ENCODE data around the gene GMPPA.

GMPPA gene

GRCh38 chr2:219486380-219486959, 12.2 kb upstream of the GMPPA start:
- TF ChIP-seq TSHZ2 (CRISPR knock-in tag; IDR thresholded peaks at IDR 0.05) (no peak), ZNF565 (CRISPR knock-in tag; conservative IDR thresholded peaks at IDR 0.05; ENCODE audit: low read depth) (no peak), ESRRG (CRISPR knock-in tag; IDR thresholded peaks at IDR 0.05) (no peak), CREB5 (CRISPR knock-in tag; IDR thresholded peaks at IDR 0.05; ENCODE audit: low read depth) (no peak), TOX (CRISPR knock-in tag; IDR thresholded peaks at IDR 0.05; ENCODE audit: borderline replicate concordance) (no peak), TCF4 (CRISPR knock-in tag; IDR thresholded peaks at IDR 0.05; ENCODE audit: borderline replicate concordance) (no peak)
- ATAC-seq = no peak

GRCh38 chr2:219488149-219488843, 10.4 kb upstream of the GMPPA start:
- no peak for TF ChIP-seq CREB5 (CRISPR knock-in tag; IDR thresholded peaks at IDR 0.05; ENCODE audit: low read depth)
- no peak for TF ChIP-seq ZNF8 (CRISPR knock-in tag; IDR thresholded peaks at IDR 0.05)
- no peak for TF ChIP-seq ARNTL (CRISPR knock-in tag; IDR thresholded peaks at IDR 0.05; ENCODE audit: borderline replicate concordance, low read depth)
- TF ChIP-seq POU6F1 (CRISPR knock-in tag; IDR thresholded peaks at IDR 0.05; ENCODE audit: borderline replicate concordance, low read depth) = no peak
- TF ChIP-seq CSRNP3 (CRISPR knock-in tag; IDR thresholded peaks at IDR 0.05) = no peak
- no peak for TF ChIP-seq BACH2 (CRISPR knock-in tag; IDR thresholded peaks at IDR 0.05; ENCODE audit: borderline replicate concordance)
- no peak for TF ChIP-seq PPARA (CRISPR knock-in tag; IDR thresholded peaks at IDR 0.05; ENCODE audit: borderline replicate concordance)
- no peak for TF ChIP-seq ISL1 (CRISPR knock-in tag; IDR thresholded peaks at IDR 0.05)
- no peak for TF ChIP-seq ZFP3 (CRISPR knock-in tag; IDR thresholded peaks at IDR 0.05)
- TF ChIP-seq ESRRG (CRISPR knock-in tag; IDR thresholded peaks at IDR 0.05) = no peak
- no peak for TF ChIP-seq PATZ1 (CRISPR knock-in tag; IDR thresholded peaks at IDR 0.05; ENCODE audit: borderline replicate concordance)
- TF ChIP-seq OSR1 (CRISPR knock-in tag; IDR thresholded peaks at IDR 0.05) = no peak
- ATAC-seq = no peak

- no peak for TF ChIP-seq PPARA (CRISPR knock-in tag; IDR thresholded peaks at IDR 0.05; ENCODE audit: borderline replicate concordance)
- no peak for TF ChIP-seq PATZ1 (CRISPR knock-in tag; IDR thresholded peaks at IDR 0.05; ENCODE audit: borderline replicate concordance)
- TF ChIP-seq ZFP3 (CRISPR knock-in tag; IDR thresholded peaks at IDR 0.05) = no peak
- no peak for TF ChIP-seq CSRNP3 (CRISPR knock-in tag; IDR thresholded peaks at IDR 0.05)
Measured at GRCh38 chr2:219488844-219489194, 9.9 kb upstream of the GMPPA start.

More at GRCh38 chr2:219488844-219489194, 9.9 kb upstream of the GMPPA start:
- ATAC-seq = no peak
